ENCODE measurements around the gene CDC34. TPM values are rescaled to one million over a fixed set of nuclear protein-coding genes. Genes with fewer than 3 reads are reported as not detected.
A peak's percentile ranks its signal among the peaks of the same experiment; 100 is the strongest.

Gene CDC34
- polyA plus RNA-seq, 1 donor from 2014 or later = 20.1 TPM

GRCh38 chr19:538641-539428 lies 7.3 kb downstream of the CDC34 start:
- peaks cover 0 to 2% (median 0%) of the 10 kb centered on the region in 3 donors for H3K4me1 Mint-ChIP-seq
- no peaks in the 10 kb centered on the region for H3K9me3 Mint-ChIP-seq
- H3K27ac Mint-ChIP-seq = no peak overlapping the region
- H3K27me3 Mint-ChIP-seq = no peaks in the 10 kb centered on the region
- peaks cover 3% of the 10 kb centered on the region for H3K36me3 Mint-ChIP-seq
- no peak overlapping the region for H3K4me3 Mint-ChIP-seq

- no peak overlapping the region for H3K4me3 Mint-ChIP-seq
- no peak overlapping the region for H3K27ac Mint-ChIP-seq
- peaks cover 0 to 2% (median 0%) of the 10 kb centered on the region in 3 donors for H3K4me1 Mint-ChIP-seq
- no peaks in the 10 kb centered on the region for H3K27me3 Mint-ChIP-seq
- no peaks in the 10 kb centered on the region for H3K9me3 Mint-ChIP-seq
- H3K36me3 Mint-ChIP-seq = peaks cover 3% of the 10 kb centered on the region
These were observed 8.0 kb downstream of the CDC34 start for GRCh38 chr19:539429-540030.

- H3K36me3 Mint-ChIP-seq = peaks cover 3% of the 10 kb centered on the region
- H3K27me3 Mint-ChIP-seq = no peaks in the 10 kb centered on the region
- H3K27ac Mint-ChIP-seq = no peak overlapping the region
- no peaks in the 10 kb centered on the region for H3K9me3 Mint-ChIP-seq
- H3K4me3 Mint-ChIP-seq = no peak overlapping the region
- H3K4me1 Mint-ChIP-seq = no peaks in the 10 kb centered on the region
These were observed 9.5 kb downstream of the CDC34 start for GRCh38 chr19:540867-541637.

- Mint-ChIP-seq H3K27me3 (no peaks in the 10 kb centered on the region), H3K9me3 (no peaks in the 10 kb centered on the region), H3K4me3 (no peak overlapping the region), H3K36me3 (peaks cover 3% of the 10 kb centered on the region), H3K27ac (no peak overlapping the region), H3K4me1 (no peaks in the 10 kb centered on the region)
These were observed 10.1 kb downstream of the CDC34 start for GRCh38 chr19:541699-542098.

- Mint-ChIP-seq H3K4me1 (no peaks in the 10 kb centered on the region), H3K27me3 (no peaks in the 10 kb centered on the region), H3K27ac (no peak overlapping the region), H3K9me3 (no peaks in the 10 kb centered on the region), H3K36me3 (peaks cover 3% of the 10 kb centered on the region), H3K4me3 (peak overlapping the region in 1 of 4 donors; percentile 49)
These were observed 10.8 kb downstream of the CDC34 start for GRCh38 chr19:542173-542866.

- Mint-ChIP-seq H3K9me3 (no peaks in the 10 kb centered on the region), H3K36me3 (peaks cover 3% of the 10 kb centered on the region), H3K4me3 (peak within 1 kb of the TSS in 3 of 4 donors; percentile 27 to 78 (median 38)), H3K27me3 (no peaks in the 10 kb centered on the region), H3K27ac (no peak within 1 kb of the TSS), H3K4me1 (no peaks in the 10 kb centered on the region)
These were observed 12.5 kb downstream of the CDC34 start, which contains the start of gene GZMM for GRCh38 chr19:543910-544608. TSS of gene GZMM (plus strand) at chr19:544053. CDS start at chr19:544072, 19 bp downstream.

GRCh38 chr19:547117-547516 lies 15.6 kb downstream of the CDC34 start:
- Mint-ChIP-seq H3K27ac (no peak overlapping the region), H3K4me1 (no peaks in the 10 kb centered on the region), H3K27me3 (no peaks in the 10 kb centered on the region), H3K36me3 (peaks cover 3% of the 10 kb centered on the region), H3K9me3 (no peaks in the 10 kb centered on the region), H3K4me3 (no peak overlapping the region)

- Mint-ChIP-seq H3K4me1 (no peaks in the 10 kb centered on the region), H3K9me3 (no peaks in the 10 kb centered on the region), H3K27ac (no peak overlapping the region), H3K27me3 (peaks cover 3% of the 10 kb centered on the region), H3K4me3 (no peak overlapping the region), H3K36me3 (peaks cover 2% of the 10 kb centered on the region)
These were observed 16.5 kb downstream of the CDC34 start for GRCh38 chr19:547836-548720.

GRCh38 chr19:548886-549830 lies 17.6 kb downstream of the CDC34 start:
- H3K36me3 Mint-ChIP-seq = no peaks in the 10 kb centered on the region
- H3K4me3 Mint-ChIP-seq = no peak overlapping the region
- H3K27ac Mint-ChIP-seq = no peak overlapping the region
- H3K4me1 Mint-ChIP-seq = no peaks in the 10 kb centered on the region
- H3K9me3 Mint-ChIP-seq = no peaks in the 10 kb centered on the region
- H3K27me3 Mint-ChIP-seq = peaks cover 3% of the 10 kb centered on the region

- Mint-ChIP-seq H3K27ac (no peak overlapping the region), H3K9me3 (no peaks in the 10 kb centered on the region), H3K36me3 (no peaks in the 10 kb centered on the region), H3K27me3 (peaks cover 7% of the 10 kb centered on the region), H3K4me3 (peak overlapping the region in 1 of 4 donors; percentile 72), H3K4me1 (no peaks in the 10 kb centered on the region)
These were observed 23.3 kb downstream of the CDC34 start for GRCh38 chr19:554817-555216.

GRCh38 chr19:555474-555808 lies 23.9 kb downstream of the CDC34 start:
- Mint-ChIP-seq H3K27me3 (peaks cover 7% of the 10 kb centered on the region), H3K4me1 (no peaks in the 10 kb centered on the region), H3K9me3 (no peaks in the 10 kb centered on the region), H3K36me3 (no peaks in the 10 kb centered on the region), H3K4me3 (peak overlapping the region in 1 of 4 donors; percentile 3), H3K27ac (no peak overlapping the region)

- no peaks in the 10 kb centered on the region for H3K4me1 Mint-ChIP-seq
- H3K4me3 Mint-ChIP-seq = no peak overlapping the region
- H3K9me3 Mint-ChIP-seq = no peaks in the 10 kb centered on the region
- H3K27ac Mint-ChIP-seq = no peak overlapping the region
- H3K36me3 Mint-ChIP-seq = no peaks in the 10 kb centered on the region
- peaks cover 7% of the 10 kb centered on the region for H3K27me3 Mint-ChIP-seq
These were observed 25.2 kb downstream of the CDC34 start for GRCh38 chr19:556611-557382.

Measured in IgD-negative memory B cell (primary cell).